GM12801 (cell line): ENCODE measurements around the gene SLAIN2.

ENCODE experiments used
- TF ChIP-seq, protein P1 (sequence below): IDR thresholded peaks from one replicate; pipeline ENCODE4 v1.5.1; 2011; ENCODE audit warnings: control low read depth; ENCODE audit not compliant: insufficient read length; ENCODE audit errors: extremely low read depth

Gene SLAIN2

GRCh38 chr4:48307528-48307927, 33.8 kb upstream of the SLAIN2 start:
- TF ChIP-seq, protein P1, sequence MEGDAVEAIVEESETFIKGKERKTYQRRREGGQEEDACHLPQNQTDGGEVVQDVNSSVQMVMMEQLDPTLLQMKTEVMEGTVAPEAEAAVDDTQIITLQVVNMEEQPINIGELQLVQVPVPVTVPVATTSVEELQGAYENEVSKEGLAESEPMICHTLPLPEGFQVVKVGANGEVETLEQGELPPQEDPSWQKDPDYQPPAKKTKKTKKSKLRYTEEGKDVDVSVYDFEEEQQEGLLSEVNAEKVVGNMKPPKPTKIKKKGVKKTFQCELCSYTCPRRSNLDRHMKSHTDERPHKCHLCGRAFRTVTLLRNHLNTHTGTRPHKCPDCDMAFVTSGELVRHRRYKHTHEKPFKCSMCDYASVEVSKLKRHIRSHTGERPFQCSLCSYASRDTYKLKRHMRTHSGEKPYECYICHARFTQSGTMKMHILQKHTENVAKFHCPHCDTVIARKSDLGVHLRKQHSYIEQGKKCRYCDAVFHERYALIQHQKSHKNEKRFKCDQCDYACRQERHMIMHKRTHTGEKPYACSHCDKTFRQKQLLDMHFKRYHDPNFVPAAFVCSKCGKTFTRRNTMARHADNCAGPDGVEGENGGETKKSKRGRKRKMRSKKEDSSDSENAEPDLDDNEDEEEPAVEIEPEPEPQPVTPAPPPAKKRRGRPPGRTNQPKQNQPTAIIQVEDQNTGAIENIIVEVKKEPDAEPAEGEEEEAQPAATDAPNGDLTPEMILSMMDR: no peak

DNA sequence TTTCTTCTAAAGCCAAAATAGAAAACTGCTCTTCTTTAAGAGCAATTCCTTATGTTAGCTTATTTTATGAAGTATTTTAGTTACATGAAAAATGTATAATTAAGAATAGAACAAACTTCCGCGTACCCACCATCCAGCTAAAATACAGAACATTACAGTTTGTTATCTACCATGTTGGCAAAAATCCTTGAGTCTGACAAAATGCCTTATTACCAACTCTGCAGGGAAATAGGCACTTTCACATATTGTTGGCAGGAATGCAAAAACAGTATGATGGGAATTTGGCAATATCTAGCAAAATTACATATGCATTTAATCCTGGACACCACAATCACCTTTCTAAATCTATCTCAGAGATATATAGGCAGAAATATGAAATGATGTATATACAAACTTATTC, 32.4 kb upstream of the SLAIN2 start:
- TF ChIP-seq, protein P1: no peak

- TF ChIP-seq, protein P1: no peak
Observed at GRCh38 chr4:48311896-48312295, 29.4 kb upstream of the SLAIN2 start.

- TF ChIP-seq, protein P1: no peak
Observed at GRCh38 chr4:48315728-48316630, 25.4 kb upstream of the SLAIN2 start.

DNA sequence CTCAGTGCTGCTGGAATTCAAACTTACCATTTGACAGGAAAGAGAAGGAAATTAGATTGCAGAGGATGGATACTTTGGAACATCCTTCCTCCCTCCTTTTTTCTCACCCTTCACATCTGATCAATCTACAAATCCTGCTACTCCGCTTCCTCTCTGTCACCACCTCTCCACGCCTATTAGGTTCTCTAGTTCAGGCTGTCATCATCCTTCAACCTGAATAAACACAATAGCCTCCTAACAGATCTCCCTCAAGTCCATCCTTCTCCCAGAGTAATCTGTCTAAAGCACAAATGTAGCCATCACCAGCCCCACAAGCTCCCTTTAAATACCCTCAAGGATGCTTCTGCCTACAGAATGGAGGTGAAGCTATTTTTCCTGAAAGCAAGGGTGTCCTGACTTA, 20.0 kb upstream of the SLAIN2 start:
- TF ChIP-seq, protein P1: no peak

- TF ChIP-seq, protein P1: no peak
Observed at GRCh38 chr4:48322063-48322462, 19.3 kb upstream of the SLAIN2 start.

- TF ChIP-seq, protein P1: no peak
Observed at GRCh38 chr4:48324281-48324680, 17.0 kb upstream of the SLAIN2 start.
